GM23338 (cell line): Measurements from ENCODE around the gene HARS2.

Experiments used
- EZH2 ChIP-seq: fragments of 200-600 bp; sonication (generic); IDR thresholded peaks from one replicate; pipeline ENCODE4 v1.8.0; 2017; ENCODE audit warnings: antibody characterized with exemption, mild to moderate bottlenecking, low read depth; ENCODE audit not compliant: unreplicated experiment
- EZH2phosphoT487 ChIP-seq: fragments of 200-600 bp; sonication (generic); IDR thresholded peaks from one replicate; pipeline ENCODE4 v1.8.1; 2018; ENCODE audit warnings: antibody characterized with exemption; ENCODE audit not compliant: unreplicated experiment
- POLR2AphosphoS5 ChIP-seq: IDR thresholded peaks from 2 replicates; pipeline ENCODE4 v1.6.1; 2016; ENCODE audit warnings: antibody characterized with exemption, low read depth
- TF ChIP-seq, protein P1 (sequence below), 2 experiments: fragments of 200-600 bp in 1 of 2; sonication (generic) in 1 of 2; conservative IDR thresholded peaks; 2 replicates each; pipeline versions ENCODE4 v1.5.1 to v1.6.1; 2016 to 2017; ENCODE audit warnings: antibody characterized with exemption in 2 of 2, low read depth in 2 of 2, mild to moderate bottlenecking in 2 of 2, moderate library complexity in 1 of 2
- TF ChIP-seq, protein P2 (sequence below): IDR thresholded peaks from 2 replicates; pipeline ENCODE4 v1.6.1; 2016; ENCODE audit warnings: antibody characterized with exemption
- TF ChIP-seq, protein P3 (sequence below): IDR thresholded peaks from one replicate; pipeline ENCODE4 v1.6.1; 2018; ENCODE audit warnings: antibody characterized with exemption; ENCODE audit not compliant: unreplicated experiment

DNA sequence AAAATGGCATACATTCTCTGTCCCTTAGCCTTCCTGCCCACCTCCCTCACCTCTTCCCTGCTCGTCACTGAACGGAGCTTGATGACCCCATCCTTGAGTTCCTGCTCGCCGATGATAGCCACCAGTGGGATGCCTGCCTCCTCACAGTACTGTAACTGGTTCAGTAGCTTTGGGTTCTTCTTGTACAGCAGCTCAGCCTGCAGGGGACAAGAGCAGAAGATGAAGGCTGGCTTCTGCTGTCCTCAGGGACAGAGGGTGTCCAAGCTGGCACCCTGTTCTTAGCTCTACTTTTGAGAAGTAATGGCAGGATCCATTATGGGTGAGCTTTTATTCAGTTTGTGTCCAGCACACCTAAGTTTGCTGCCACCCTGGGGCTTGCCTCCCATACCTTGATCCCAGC is 16.6 kb upstream of the HARS2 start:
- TF ChIP-seq, protein P1, sequence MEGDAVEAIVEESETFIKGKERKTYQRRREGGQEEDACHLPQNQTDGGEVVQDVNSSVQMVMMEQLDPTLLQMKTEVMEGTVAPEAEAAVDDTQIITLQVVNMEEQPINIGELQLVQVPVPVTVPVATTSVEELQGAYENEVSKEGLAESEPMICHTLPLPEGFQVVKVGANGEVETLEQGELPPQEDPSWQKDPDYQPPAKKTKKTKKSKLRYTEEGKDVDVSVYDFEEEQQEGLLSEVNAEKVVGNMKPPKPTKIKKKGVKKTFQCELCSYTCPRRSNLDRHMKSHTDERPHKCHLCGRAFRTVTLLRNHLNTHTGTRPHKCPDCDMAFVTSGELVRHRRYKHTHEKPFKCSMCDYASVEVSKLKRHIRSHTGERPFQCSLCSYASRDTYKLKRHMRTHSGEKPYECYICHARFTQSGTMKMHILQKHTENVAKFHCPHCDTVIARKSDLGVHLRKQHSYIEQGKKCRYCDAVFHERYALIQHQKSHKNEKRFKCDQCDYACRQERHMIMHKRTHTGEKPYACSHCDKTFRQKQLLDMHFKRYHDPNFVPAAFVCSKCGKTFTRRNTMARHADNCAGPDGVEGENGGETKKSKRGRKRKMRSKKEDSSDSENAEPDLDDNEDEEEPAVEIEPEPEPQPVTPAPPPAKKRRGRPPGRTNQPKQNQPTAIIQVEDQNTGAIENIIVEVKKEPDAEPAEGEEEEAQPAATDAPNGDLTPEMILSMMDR (conservative IDR thresholded peaks at IDR 0.05; ENCODE audit: low read depth in 2 of 2) = no peak
- no peak for TF ChIP-seq POLR2AphosphoS5
- TF ChIP-seq EZH2 = no peak
- no peak for TF ChIP-seq EZH2phosphoT487
- TF ChIP-seq, protein P2, sequence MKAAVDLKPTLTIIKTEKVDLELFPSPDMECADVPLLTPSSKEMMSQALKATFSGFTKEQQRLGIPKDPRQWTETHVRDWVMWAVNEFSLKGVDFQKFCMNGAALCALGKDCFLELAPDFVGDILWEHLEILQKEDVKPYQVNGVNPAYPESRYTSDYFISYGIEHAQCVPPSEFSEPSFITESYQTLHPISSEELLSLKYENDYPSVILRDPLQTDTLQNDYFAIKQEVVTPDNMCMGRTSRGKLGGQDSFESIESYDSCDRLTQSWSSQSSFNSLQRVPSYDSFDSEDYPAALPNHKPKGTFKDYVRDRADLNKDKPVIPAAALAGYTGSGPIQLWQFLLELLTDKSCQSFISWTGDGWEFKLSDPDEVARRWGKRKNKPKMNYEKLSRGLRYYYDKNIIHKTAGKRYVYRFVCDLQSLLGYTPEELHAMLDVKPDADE = no peak
- TF ChIP-seq, protein P3, sequence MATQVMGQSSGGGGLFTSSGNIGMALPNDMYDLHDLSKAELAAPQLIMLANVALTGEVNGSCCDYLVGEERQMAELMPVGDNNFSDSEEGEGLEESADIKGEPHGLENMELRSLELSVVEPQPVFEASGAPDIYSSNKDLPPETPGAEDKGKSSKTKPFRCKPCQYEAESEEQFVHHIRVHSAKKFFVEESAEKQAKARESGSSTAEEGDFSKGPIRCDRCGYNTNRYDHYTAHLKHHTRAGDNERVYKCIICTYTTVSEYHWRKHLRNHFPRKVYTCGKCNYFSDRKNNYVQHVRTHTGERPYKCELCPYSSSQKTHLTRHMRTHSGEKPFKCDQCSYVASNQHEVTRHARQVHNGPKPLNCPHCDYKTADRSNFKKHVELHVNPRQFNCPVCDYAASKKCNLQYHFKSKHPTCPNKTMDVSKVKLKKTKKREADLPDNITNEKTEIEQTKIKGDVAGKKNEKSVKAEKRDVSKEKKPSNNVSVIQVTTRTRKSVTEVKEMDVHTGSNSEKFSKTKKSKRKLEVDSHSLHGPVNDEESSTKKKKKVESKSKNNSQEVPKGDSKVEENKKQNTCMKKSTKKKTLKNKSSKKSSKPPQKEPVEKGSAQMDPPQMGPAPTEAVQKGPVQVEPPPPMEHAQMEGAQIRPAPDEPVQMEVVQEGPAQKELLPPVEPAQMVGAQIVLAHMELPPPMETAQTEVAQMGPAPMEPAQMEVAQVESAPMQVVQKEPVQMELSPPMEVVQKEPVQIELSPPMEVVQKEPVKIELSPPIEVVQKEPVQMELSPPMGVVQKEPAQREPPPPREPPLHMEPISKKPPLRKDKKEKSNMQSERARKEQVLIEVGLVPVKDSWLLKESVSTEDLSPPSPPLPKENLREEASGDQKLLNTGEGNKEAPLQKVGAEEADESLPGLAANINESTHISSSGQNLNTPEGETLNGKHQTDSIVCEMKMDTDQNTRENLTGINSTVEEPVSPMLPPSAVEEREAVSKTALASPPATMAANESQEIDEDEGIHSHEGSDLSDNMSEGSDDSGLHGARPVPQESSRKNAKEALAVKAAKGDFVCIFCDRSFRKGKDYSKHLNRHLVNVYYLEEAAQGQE = no peak
